Kidney epithelial cell (primary cell): ENCODE data around the gene NKTR. TPM values are rescaled to one million over a fixed set of nuclear protein-coding genes. Genes with fewer than 3 reads are reported as not detected.

Experiments
- DNase-seq: peaks from one replicate; pipeline ENCODE4 v3.0.0-alpha.2; 2010; ENCODE audit warnings: low read depth
- H3K27me3 ChIP-seq: 2 replicates; pipeline ENCODE4 v1.6.0; 2011; ENCODE audit warnings: low read length; ENCODE audit not compliant: control insufficient read depth, insufficient read depth
- H3K36me3 ChIP-seq: 2 replicates; pipeline ENCODE4 v1.5.1; 2011; ENCODE audit warnings: low read length; ENCODE audit not compliant: control insufficient read depth, insufficient read depth
- H3K4me3 ChIP-seq: 2 replicates; pipeline ENCODE4 v1.5.1; 2011; ENCODE audit warnings: low read depth, mild to moderate bottlenecking, control low read depth, low read length
- CTCF ChIP-seq: IDR thresholded peaks from 2 replicates; pipeline ENCODE4 v1.5.1; 2011; ENCODE audit warnings: mild to moderate bottlenecking, moderate library complexity, low read length, control low read depth, inconsistent platforms; ENCODE audit not compliant: insufficient read depth, poor library complexity, severe bottlenecking
- total RNA-seq: library from RNA; depleted of rRNA; stranded (reverse); fragments of >200 nt; gene quantifications from 2 replicates; pipeline ENCODE4 v1.2.3, GENCODE V29; 2015

The NKTR gene
- total RNA-seq, 1 donor from 2014 or later: 29.8 TPM

- no peak for TF ChIP-seq CTCF
Measured at GRCh38 chr3:42653303-42653559, 52.7 kb downstream of the NKTR start.

DNA sequence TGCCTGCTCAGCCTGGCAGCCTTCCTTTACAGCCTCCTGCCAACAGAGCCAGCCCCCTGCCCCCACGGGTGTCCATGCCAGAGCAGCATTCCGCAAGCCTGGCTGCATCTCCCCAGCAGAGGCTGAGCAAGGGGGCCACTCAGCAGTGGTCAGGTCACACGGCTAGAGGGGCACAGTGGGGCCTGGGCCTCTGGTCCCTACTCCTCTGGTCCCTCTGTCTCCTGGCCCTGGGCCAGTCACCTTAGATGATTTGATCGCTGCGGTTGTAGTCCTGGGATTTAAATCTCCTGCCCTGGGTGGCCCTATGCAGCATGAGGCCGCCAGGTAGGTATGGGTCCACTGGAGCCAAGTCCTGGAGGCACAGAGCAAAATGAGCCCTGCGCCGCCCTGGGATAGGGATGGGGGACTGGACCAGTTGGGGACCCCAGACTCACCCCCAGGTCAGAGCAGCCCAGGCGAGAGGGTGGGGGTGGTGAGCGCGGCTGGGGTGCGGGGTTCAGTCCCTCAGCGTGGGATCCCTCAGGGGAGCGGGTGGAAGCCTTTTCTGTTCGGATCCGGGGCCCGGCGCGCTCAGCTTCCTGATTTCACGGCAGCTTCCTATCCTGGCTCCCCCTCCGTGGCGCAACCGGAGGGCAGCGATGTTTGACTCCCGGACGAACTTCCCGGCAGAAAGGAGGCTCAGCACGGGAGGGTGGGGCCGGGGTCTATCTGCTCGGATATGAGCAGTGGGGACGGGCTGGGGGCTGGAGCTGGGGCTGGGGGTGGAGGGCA lies 53.3 kb downstream of the NKTR start, which contains the start of gene ZBTB47:
Gene ZBTB47 (plus strand): TSS at position 138 of the 771 bp plus-strand sequence. CDS start 4,659 bp downstream, outside the sequence.
- Histone ChIP-seq H3K4me3 (peak within 1 kb of the TSS; percentile 79), H3K36me3 (no peaks in the 10 kb centered on the region), H3K27me3 (no peaks in the 10 kb centered on the region)
- no peak for DNase-seq
- no peak for TF ChIP-seq CTCF

More at GRCh38 chr3:42653303-42653559, 52.7 kb downstream of the NKTR start:
- Histone ChIP-seq H3K36me3 (no peaks in the 10 kb centered on the region), H3K27me3 (no peaks in the 10 kb centered on the region), H3K4me3 (peak overlapping the region; percentile 79)
- no peak for DNase-seq

GRCh38 chr3:42654331-42655201 lies 54.1 kb downstream of the NKTR start:
- DNase-seq: no peak
- peak; percentile 14 for TF ChIP-seq CTCF
- Histone ChIP-seq H3K27me3 (no peaks in the 10 kb centered on the region), H3K4me3 (peak overlapping the region; percentile 79), H3K36me3 (no peaks in the 10 kb centered on the region)

- H3K27me3 ChIP-seq: no peaks in the 10 kb centered on the region
- H3K4me3 ChIP-seq: peak overlapping the region; percentile 79
- H3K36me3 ChIP-seq: no peaks in the 10 kb centered on the region
- TF ChIP-seq CTCF: no peak
- no peak for DNase-seq
Measured at GRCh38 chr3:42655331-42655888, 54.9 kb downstream of the NKTR start.

- no peaks in the 10 kb centered on the region for H3K36me3 ChIP-seq
- no peak overlapping the region for H3K4me3 ChIP-seq
- DNase-seq: no peak
- no peaks in the 10 kb centered on the region for H3K27me3 ChIP-seq
- no peak for TF ChIP-seq CTCF
Measured at GRCh38 chr3:42655980-42656679, 55.6 kb downstream of the NKTR start.
